Upper lobe of left lung (tissue), 6 donors: ENCODE data around the gene MS4A10. TPM values are rescaled to one million over a fixed set of nuclear protein-coding genes. Genes with fewer than 3 reads are reported as not detected.

Source experiments
- ATAC-seq, 2 donors: fragments of 200-7000 bp; cut with Tn5 transposase; one replicate each; pipeline ENCODE4 v1.9.1; 2022; ENCODE audit warnings: mild to moderate bottlenecking in 2 of 2, moderate library complexity in 2 of 2; ENCODE audit not compliant: low FRiP score in 2 of 2
- DNase-seq, 2 donors: peaks; one replicate each; pipeline ENCODE4 v3.0.0-alpha.2; 2019 to 2020
- H3K27ac ChIP-seq, 4 donors: fragments of 200-600 bp; sonication (generic); one replicate each; pipeline ENCODE4 v1.5.1; 2016 to 2019
- H3K27me3 ChIP-seq, 4 donors: fragments of 200-600 bp; sonication (generic); one replicate each; pipeline ENCODE4 v1.5.1; 2017 to 2019
- H3K36me3 ChIP-seq, 4 donors: fragments of 200-600 bp; sonication (generic); one replicate each; pipeline ENCODE4 v1.5.1; 2016 to 2019
- H3K4me1 ChIP-seq, 4 donors: fragments of 200-600 bp; sonication (generic); one replicate each; pipeline ENCODE4 v1.5.1; 2018 to 2019
- H3K4me3 ChIP-seq, 4 donors: fragments of 200-600 bp; sonication (generic); one replicate each; pipeline ENCODE4 v1.5.1; 2017 to 2019; ENCODE audit warnings: mild to moderate bottlenecking in 2 of 4, moderate library complexity in 1 of 4
- H3K9me3 ChIP-seq, 4 donors: fragments of 200-600 bp; sonication (generic); one replicate each; pipeline ENCODE4 v1.5.1; 2018 to 2019
- EP300 ChIP-seq, 4 donors: sonication (generic); formaldehyde crosslinking; IDR thresholded peaks; one replicate each; pipeline ENCODE4 v1.5.1; 2017; ENCODE audit warnings: antibody characterized with exemption in 4 of 4, control low read depth in 2 of 4
- POLR2A ChIP-seq, 4 donors: fragments of 450-650 bp; IDR thresholded peaks; one replicate each; pipeline ENCODE4 v1.5.1; 2016 to 2017; ENCODE audit warnings: antibody characterized with exemption in 4 of 4, mild to moderate bottlenecking in 2 of 4
- POLR2AphosphoS5 ChIP-seq, 2 donors: sonication (generic); formaldehyde crosslinking; IDR thresholded peaks; one replicate each; pipeline ENCODE4 v1.5.1; 2017; ENCODE audit warnings: antibody characterized with exemption in 2 of 2
- WGBS, 2 donors: methylation state at CpG; one replicate each; pipeline ENCODE4 v1.1.5; 2017 to 2018; 5-methylcytosine and 5-hydroxymethylcytosine counted together
- total RNA-seq, 6 donors: library from RNA; depleted of rRNA in 4 of 6; stranded (reverse); fragments of >200 nt in 4 of 6; gene quantifications; one replicate each; pipeline versions ENCODE4 v1.1.0 to v1.2.1, GENCODE V29; 2016 to 2021
- TF ChIP-seq, protein P1 (sequence below), 6 experiments: fragments of 450-650 bp in 4 of 6; fragments of 200-600 bp in 2 of 6; sonication (generic) in 2 of 6; IDR thresholded peaks; one replicate each; pipeline ENCODE4 v1.5.1; 2016 to 2019; ENCODE audit warnings: antibody characterized with exemption in 6 of 6
- donor health status: DM: no; HTN: no; CAD: no; lungs with moderate emphysema.
- donor health status: DM: no; HTN: yes; CAD: no; lungs with severe emphysema.

MS4A10 gene
- not detected for total RNA-seq

DNA sequence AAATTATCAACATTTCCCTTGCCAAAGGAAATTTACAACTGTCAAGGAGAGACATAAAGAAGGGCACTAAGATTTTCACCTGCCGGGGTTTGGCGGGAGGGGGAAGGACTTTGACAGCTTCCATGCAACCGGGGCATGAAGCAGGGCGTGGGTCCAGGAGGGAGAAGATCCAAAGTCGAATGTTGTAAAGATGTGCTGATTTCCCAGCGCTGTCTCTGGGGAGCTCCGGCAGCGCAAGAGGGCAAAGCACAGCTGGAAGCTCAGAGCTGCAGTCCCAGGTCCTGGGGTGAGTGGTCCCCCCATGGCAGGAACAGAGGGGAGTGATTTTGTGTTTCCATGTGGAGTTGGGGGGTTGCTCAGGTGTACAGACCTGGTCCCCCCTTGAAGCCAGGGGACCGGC is at the start of gene MS4A10:
TSS of gene MS4A10 (plus strand) at position 198 of the 400 bp plus-strand sequence. CDS start 5,003 bp downstream, outside the sequence.
- Histone ChIP-seq H3K27me3 (no peaks in the 10 kb centered on the region), H3K4me1 (peaks cover 0 to 5% (median 2%) of the 10 kb centered on the region in 4 donors), H3K36me3 (no peaks in the 10 kb centered on the region), H3K4me3 (no peak within 1 kb of the TSS), H3K9me3 (no peaks in the 10 kb centered on the region), H3K27ac (no peak within 1 kb of the TSS)
- ATAC-seq: no peak
- TF ChIP-seq, protein P1, sequence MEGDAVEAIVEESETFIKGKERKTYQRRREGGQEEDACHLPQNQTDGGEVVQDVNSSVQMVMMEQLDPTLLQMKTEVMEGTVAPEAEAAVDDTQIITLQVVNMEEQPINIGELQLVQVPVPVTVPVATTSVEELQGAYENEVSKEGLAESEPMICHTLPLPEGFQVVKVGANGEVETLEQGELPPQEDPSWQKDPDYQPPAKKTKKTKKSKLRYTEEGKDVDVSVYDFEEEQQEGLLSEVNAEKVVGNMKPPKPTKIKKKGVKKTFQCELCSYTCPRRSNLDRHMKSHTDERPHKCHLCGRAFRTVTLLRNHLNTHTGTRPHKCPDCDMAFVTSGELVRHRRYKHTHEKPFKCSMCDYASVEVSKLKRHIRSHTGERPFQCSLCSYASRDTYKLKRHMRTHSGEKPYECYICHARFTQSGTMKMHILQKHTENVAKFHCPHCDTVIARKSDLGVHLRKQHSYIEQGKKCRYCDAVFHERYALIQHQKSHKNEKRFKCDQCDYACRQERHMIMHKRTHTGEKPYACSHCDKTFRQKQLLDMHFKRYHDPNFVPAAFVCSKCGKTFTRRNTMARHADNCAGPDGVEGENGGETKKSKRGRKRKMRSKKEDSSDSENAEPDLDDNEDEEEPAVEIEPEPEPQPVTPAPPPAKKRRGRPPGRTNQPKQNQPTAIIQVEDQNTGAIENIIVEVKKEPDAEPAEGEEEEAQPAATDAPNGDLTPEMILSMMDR (IDR thresholded peaks at IDR 0.05): no peak
- TF ChIP-seq POLR2AphosphoS5 (IDR thresholded peaks at IDR 0.05) (no peak), EP300 (IDR thresholded peaks at IDR 0.05) (no peak), POLR2A (IDR thresholded peaks at IDR 0.05) (no peak)
- 55 to 66% methylated on average over 7 to 9 of the region's 9 CpGs for WGBS, 2 donors
- no peak for DNase-seq

DNA sequence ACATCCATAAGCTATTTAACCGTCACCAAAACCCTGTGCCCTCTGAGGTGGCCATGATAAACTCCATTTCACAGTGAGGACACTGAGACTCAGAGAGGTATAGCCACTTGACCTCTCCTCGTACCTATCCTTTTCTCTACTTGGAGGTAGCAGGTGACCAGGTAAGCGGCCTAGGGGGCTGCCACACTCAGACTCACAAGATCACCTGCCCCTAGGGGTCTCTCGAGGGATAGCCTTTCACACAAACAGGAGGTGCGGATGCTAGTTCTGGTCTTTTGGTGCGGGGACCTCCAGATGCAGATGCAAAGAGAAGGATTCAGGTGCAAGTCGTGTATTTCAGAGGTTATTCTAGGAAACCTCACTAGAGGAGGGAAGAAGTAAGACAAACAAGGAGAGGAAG is 46.0 kb upstream of the MS4A10 start:
- no peak overlapping the region for H3K4me3 ChIP-seq
- no peak for TF ChIP-seq POLR2AphosphoS5 (IDR thresholded peaks at IDR 0.05)
- no peak for TF ChIP-seq POLR2A (IDR thresholded peaks at IDR 0.05)
- no peak for TF ChIP-seq EP300 (IDR thresholded peaks at IDR 0.05)
- TF ChIP-seq, protein P1 (IDR thresholded peaks at IDR 0.05): no peak
- H3K27me3 ChIP-seq: no peaks in the 10 kb centered on the region
- H3K9me3 ChIP-seq: peaks cover 0 to 4% (median 0%) of the 10 kb centered on the region in 4 donors
- DNase-seq (no peak), ATAC-seq (no peak)
- no peaks in the 10 kb centered on the region for H3K4me1 ChIP-seq
- 80 to 86% methylated on average over 6 to 7 of the region's 7 CpGs for WGBS, 2 donors
- no peaks in the 10 kb centered on the region for H3K36me3 ChIP-seq
- no peak overlapping the region for H3K27ac ChIP-seq

DNA sequence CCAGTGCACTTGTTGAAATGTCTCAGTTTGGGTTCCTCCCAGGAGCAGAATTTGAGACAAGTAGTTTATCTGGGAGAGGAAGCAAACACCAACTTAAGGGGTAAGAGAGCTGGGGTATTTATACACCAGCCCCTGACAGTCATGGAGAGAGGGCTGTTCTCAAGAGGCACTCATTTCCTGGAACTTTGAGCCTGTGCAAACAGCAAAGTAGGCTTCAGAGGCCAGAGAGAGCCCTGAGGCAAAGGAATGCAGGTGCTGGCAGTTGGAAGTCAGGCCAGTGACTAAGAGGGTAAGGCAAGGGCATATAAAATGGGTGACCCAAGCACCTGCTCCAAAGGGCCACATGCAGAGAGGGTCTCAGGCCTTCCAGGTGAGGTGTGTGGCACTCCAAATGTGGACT is 44.6 kb upstream of the MS4A10 start:
- Histone ChIP-seq H3K4me1 (no peaks in the 10 kb centered on the region), H3K27ac (no peak overlapping the region), H3K36me3 (no peaks in the 10 kb centered on the region), H3K9me3 (peaks cover 0 to 4% (median 0%) of the 10 kb centered on the region in 4 donors), H3K4me3 (no peak overlapping the region), H3K27me3 (no peaks in the 10 kb centered on the region)
- TF ChIP-seq POLR2AphosphoS5 (IDR thresholded peaks at IDR 0.05) (no peak), POLR2A (IDR thresholded peaks at IDR 0.05) (no peak), EP300 (IDR thresholded peaks at IDR 0.05) (peak in 1 of 4 donors; percentile 52)
- TF ChIP-seq, protein P1 (IDR thresholded peaks at IDR 0.05): no peak
- peak in 1 of 2 donors; percentile 38 for DNase-seq
- no peak for ATAC-seq

DNA sequence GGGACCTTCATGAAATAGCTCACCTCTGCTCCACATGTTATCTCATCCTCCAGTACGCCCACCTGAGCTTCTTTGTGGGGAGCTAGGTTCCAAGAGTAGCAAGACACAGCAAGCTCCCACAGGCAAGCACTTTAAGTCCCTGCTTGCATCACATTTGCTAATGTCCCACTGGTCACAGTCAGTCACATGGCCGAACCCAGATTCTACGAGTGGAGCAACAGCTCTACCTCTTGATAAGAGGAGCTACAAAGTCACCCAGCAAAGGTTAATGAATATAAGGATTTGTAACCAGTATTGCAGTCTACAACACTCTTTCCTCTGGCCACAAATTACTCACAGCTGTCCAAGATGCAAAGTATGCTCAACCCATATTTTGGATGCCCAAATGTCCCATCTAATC is 43.7 kb upstream of the MS4A10 start:
- Histone ChIP-seq H3K4me3 (no peak overlapping the region), H3K4me1 (no peaks in the 10 kb centered on the region), H3K27me3 (no peaks in the 10 kb centered on the region), H3K9me3 (peaks cover 0 to 4% (median 0%) of the 10 kb centered on the region in 4 donors), H3K27ac (no peak overlapping the region), H3K36me3 (no peaks in the 10 kb centered on the region)
- WGBS, 2 donors: 84 to 88% methylated on average over 3 of the region's 3 CpGs
- TF ChIP-seq POLR2A (IDR thresholded peaks at IDR 0.05): no peak
- TF ChIP-seq POLR2AphosphoS5 (IDR thresholded peaks at IDR 0.05): no peak
- TF ChIP-seq, protein P1 (IDR thresholded peaks at IDR 0.05): no peak
- DNase-seq (no peak), ATAC-seq (no peak)

DNA sequence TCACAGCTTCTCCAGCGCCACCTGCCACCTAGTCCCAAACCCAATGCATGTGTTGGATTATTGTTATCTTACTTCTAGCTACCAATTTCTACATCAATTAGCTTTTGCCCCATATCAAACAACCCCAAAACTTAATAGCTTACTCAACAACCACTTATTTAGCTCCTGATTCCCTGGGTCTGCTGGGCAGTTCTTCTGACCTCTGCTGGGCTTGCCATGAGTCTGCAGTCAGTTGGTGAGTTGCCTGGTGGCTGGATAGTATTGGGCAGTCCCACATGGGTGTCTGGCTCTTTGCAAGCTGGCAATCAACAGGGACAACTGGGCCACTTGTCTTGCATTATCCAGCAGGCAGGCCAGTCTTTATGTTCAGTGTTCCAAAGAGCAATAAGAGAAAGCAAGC is 42.1 kb upstream of the MS4A10 start:
- no peak for TF ChIP-seq POLR2A (IDR thresholded peaks at IDR 0.05)
- TF ChIP-seq POLR2AphosphoS5 (IDR thresholded peaks at IDR 0.05): no peak
- Histone ChIP-seq H3K27me3 (no peaks in the 10 kb centered on the region), H3K4me3 (no peak overlapping the region), H3K9me3 (peaks cover 0 to 4% (median 0%) of the 10 kb centered on the region in 4 donors), H3K4me1 (no peaks in the 10 kb centered on the region), H3K36me3 (no peaks in the 10 kb centered on the region), H3K27ac (no peak overlapping the region)
- WGBS, 2 donors: 90 to 93% methylated on average over 1 of the region's 1 CpG
- DNase-seq (no peak), ATAC-seq (no peak)
